SH-SY5Y (cell line): ENCODE data around the gene RHBDF2.

Source experiments
- GATA2 ChIP-seq: IDR thresholded peaks from 2 replicates; pipeline ENCODE4 v1.6.1; 2011; ENCODE audit warnings: mild to moderate bottlenecking, low read depth, low read length
- GATA3 ChIP-seq: IDR thresholded peaks from 2 replicates; pipeline ENCODE4 v1.6.1; 2011; ENCODE audit warnings: low read depth, mild to moderate bottlenecking, low read length, moderate library complexity

Gene RHBDF2

GRCh38 chr17:76458580-76459490 is 42.4 kb downstream of the RHBDF2 start:
- TF ChIP-seq GATA2 = no peak
- TF ChIP-seq GATA3 = no peak

- no peak for TF ChIP-seq GATA3
- TF ChIP-seq GATA2 = no peak
These were observed 47.8 kb downstream of the RHBDF2 start for GRCh38 chr17:76453431-76453743.

- TF ChIP-seq GATA3 (no peak), GATA2 (no peak)
These were observed 48.4 kb downstream of the RHBDF2 start, which contains the start of gene UBE2O for GRCh38 chr17:76452660-76453430. TSS of gene UBE2O (minus strand) at chr17:76453152. CDS start at chr17:76453141, 11 bp downstream.

GRCh38 chr17:76452127-76452659 is 49.0 kb downstream of the RHBDF2 start:
- no peak for TF ChIP-seq GATA3

GRCh38 chr17:76451506-76451905 is 49.7 kb downstream of the RHBDF2 start:
- TF ChIP-seq GATA3 (no peak), GATA2 (no peak)

GRCh38 chr17:76449126-76449525 is 52.1 kb downstream of the RHBDF2 start:
- TF ChIP-seq GATA3 (no peak), GATA2 (no peak)

- no peak for TF ChIP-seq GATA2
These were observed 53.1 kb downstream of the RHBDF2 start for GRCh38 chr17:76447931-76448652.

GRCh38 chr17:76446449-76447231 is 54.6 kb downstream of the RHBDF2 start:
- TF ChIP-seq GATA3 (no peak), GATA2 (no peak)

- TF ChIP-seq GATA2 (no peak), GATA3 (no peak)
These were observed 55.4 kb downstream of the RHBDF2 start for GRCh38 chr17:76445697-76446448.

- TF ChIP-seq GATA3 = no peak
- no peak for TF ChIP-seq GATA2
These were observed 56.5 kb downstream of the RHBDF2 start for GRCh38 chr17:76444518-76445311.

- no peak for TF ChIP-seq GATA3
- no peak for TF ChIP-seq GATA2
These were observed 58.6 kb downstream of the RHBDF2 start for GRCh38 chr17:76442341-76443338.
